ENCODE measurements around the gene RABL2B.

The RABL2B gene

GRCh38 chr22:50737728-50738648 lies 45.4 kb downstream of the RABL2B start, which contains the start of gene ACR:
TSS of gene ACR (plus strand) at chr22:50738204. CDS start at chr22:50738236, 32 bp downstream.
- DNase-seq: no peak

DNA sequence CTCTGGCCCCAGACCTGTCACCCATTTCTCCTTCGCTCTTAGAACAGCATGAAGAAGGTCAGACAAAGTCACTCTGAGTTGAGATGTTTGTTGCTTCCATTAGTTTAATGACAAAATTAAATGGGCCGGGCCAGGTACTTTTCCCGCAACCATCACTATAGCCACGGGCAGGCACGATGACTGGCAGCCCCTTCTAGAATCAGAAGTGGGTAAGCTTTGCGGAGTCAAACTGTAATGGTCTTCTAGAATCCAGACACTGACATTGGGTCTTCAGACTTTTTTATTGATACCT lies 47.8 kb downstream of the RABL2B start:
- no peak for DNase-seq

DNA sequence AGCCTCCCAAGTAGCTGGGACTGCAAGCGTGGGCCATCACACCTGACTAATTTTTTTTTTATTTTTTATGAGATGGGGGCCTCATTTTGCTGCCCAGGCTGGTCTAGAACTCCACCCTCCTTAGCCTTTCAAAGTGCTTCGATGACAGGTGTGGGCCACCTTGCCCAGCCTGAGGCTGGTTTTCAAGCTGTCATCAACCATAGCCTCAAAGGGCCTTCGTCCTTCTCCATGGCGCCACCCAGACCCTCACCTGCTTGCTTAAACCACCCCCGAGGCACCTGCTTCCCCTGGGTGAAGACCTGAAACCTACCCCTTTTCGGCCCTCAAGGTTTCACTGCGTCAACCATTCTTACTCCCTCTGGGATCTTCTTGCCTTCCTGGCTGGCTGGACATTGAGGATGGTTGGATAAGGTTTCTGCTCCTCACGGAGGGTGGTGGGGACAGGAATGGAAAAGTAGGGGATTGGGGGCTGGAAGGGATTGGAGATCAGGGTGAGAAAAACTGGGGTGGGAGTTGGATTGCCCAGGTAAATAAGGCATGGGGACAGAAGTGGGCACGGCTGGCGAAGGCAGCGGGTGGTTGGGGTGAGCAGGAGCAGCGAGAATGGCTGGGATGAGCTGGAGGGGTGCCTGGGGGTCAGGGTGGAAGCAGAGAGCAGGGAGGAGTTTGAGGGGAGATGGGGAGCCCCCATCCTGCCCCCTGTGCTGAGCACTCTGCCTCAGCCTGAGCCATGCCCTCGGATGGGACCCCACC lies 48.3 kb downstream of the RABL2B start:
- DNase-seq: no peak

DNA sequence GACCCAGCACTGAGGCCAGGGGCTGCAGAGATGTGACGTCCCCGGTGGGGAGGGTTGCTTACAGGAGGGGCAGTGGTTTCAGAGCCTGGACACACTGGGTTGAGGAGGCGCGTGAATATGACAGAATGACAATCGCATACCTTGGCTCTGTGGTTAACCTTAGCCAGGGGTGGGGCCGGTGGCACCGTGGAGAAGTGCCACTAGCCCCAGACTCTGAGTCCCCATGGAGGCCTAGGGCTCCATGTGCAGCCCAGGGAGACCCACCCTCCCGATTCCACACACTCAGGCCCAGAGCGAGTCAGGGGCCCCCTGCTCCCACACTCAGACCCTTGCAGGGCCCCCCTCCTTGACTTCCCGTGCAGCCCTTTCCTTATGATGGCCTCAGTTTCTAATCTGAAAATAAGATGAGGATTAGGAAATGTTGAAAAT lies 49.1 kb downstream of the RABL2B start:
- no peak for DNase-seq

GRCh38 chr22:50733521-50734342 lies 49.7 kb downstream of the RABL2B start:
- peak; percentile 39 for DNase-seq

- no peak for DNase-seq
Observed at GRCh38 chr22:50732681-50733080, 50.8 kb downstream of the RABL2B start.

DNA sequence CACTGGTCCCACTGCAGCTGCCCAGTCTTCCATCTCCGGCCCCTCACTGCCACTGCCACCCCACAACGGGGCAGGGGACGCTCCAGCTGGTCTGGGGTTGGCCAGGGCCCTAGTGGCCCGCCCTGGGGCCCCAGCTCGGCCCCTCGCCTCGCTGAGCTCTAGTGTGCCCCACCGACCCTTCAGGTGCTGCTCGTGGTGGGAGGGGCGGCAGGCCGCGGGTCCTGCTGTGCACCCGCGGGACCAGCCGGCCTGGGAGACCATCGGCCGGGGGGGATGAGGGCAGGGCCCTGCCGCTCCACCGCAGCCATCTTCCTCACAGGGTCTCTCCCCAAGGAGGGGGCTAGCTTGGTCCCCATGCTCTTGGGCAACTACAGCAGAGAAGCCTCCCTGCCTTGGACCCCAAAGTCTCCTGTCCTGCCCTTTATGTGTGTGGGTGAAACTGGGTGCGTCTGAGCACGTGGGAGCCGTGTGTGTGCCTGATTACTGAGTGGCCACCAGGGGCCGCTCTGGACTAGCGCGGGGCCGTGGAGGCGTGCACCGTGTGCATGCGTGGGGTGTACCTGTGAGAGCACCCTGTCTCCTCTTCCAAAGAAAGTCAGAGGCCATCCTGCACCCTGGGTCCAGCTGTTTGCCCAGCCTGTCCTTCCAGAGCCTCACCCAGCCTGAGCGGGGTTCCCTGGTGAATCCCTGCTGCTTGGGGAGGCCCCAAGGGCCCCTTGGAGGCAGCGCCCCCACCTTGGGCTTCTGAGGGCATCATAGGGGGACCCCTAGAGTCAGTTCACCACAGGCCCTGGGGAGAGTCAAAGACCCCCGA lies 51.4 kb downstream of the RABL2B start:
- peak; percentile 29 for DNase-seq

- no peak for DNase-seq
Observed at GRCh38 chr22:50730941-50731661, 52.3 kb downstream of the RABL2B start.

- no peak for DNase-seq
Observed at GRCh38 chr22:50730013-50730891, 53.2 kb downstream of the RABL2B start.

DNA sequence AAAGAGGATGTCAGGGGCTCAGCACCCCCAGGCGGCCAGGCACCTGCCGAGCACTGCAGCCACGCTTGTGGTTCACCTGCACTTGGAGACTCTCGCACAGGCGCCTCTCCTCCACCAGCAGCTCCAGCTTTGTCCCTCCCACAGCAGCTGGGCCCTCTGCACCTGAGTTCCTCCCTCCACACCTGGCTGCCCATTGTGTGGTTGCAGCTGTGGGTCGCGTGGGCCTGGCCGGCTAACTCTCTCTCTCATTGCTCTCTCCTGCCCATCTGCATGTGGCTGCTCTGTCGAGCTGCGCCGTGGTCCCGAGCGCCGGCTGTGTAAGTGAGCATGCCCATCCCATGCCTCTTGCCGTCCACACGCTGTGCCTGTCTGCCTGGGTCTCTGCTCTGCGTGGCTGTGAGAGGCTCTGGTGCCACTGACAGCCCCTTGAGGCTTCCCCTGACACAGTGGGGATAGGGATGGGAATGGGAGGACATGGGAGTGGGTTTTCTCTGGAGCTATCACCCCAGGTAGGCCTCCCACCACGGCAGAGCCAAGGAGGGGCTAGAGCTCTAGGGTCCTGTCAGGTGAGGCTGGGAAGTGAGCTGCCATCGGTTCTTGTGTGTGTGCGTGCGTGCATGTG lies 53.9 kb downstream of the RABL2B start:
- DNase-seq: no peak

DNA sequence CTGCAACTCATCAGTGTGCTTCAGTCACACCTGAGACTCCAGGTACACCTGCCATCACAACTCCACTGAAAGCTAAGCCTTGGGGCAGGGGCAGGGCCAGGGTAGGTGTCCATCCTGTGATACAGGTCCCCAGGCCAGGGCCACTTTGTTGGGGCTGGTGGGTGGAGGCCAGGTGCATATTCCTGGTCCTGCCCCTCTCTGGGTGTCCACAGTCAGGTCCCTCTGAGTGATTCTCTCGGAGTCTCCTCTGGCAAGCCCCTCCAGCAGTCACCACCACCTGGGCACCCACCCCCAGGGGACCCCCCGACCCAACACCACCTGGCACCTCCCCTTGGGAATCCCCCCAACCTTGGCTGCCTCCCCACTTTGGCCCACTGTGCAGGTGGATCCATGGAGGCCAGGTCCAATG lies 54.9 kb downstream of the RABL2B start:
- no peak for DNase-seq

DNA sequence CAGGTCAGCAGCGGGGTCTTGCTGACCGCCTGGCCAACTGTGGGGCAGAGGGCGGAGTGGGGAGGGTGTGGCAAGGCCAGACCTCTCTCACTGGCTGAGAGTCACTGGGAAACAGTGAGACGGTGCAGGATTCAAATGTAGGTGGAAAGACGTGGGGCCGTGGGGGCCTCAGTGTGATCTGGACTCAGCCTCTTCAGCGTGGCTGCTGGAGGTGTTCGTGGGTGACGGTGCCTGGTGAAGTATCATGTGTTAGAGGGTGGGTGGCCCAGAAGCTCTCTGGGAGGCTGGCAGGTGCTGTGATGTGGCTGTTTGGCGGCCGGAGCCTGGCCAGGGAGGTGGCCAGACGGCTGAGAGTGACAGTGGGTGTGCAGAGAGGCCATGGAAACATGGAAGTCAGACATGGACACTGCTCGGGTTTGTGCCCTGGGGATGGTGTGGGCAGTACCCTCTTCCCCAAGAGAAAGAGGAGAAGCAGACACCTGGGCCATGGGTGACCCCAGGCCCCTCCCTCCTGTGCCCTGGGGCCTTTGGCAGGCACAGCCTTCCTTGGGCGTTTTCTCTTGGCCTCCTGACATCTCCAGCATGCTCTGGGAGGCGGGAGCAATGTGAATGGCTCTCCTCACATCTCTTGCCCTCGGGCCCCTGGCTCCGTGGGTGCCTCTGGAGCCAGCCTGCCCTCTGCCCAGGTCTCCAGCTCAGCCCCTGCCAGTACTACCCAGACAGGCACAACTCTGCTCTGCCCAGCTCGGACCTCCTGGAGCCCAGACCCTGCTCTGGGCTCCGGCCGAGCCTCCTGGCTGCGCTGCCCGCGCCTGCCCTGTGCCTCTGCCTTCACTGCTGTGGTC lies 55.5 kb downstream of the RABL2B start:
- DNase-seq: no peak

DNA sequence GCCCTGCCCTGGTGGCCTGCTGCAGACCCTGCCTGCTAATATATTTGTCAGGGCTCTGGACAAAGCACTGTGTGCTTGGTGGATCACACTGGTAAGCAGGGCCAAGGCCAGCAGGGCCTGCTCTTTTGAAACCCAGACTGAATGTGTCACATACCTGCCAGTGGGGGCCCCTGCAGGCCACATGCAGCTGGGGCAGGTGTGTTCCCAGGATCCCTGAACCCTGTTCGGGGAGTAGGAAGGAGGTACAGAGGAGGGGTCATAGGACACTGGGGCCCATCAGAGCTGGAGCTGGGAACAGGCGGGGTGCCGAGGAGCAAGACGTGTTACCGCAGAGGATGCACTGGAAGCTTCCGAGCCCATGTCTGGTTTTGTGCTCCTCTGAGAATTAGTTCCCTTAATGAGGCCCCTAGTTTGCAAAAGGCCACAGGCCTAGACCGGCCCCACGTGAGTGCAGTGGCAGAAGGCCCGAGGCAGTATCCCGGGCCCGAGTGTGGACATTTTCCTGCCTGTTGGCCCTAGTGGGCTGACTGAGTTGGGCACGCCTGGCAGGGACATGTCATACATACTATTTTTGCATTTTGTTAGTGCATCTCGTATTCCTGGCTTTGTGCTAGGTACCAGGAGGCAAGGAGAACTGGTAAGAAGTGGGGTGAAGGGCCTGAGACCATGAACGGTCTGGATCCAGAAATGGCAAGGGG lies 56.6 kb downstream of the RABL2B start:
- no peak for DNase-seq

DNA sequence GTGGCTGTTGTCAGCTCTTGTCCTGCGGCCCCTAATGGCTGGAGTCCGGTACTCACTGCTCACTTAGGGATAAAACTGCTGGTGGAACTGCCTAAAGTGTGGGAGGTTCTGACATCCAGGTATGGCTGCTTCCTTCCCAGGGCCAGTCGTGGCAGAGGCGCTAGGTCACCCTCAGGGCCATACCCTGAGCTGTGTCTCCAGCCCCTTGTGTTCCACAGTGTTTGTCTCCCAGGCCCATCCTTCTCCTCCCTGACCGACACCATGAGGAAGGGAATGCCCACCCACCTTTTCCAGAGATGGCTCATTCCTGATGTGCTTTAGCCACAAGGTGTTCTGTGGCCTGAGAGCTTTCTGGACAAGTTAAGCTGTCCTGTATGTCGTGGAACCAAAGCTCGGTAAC lies 57.8 kb downstream of the RABL2B start:
- no peak for DNase-seq

- no peak for DNase-seq
Observed at GRCh38 chr22:50724616-50725015, 58.8 kb downstream of the RABL2B start.

DNA sequence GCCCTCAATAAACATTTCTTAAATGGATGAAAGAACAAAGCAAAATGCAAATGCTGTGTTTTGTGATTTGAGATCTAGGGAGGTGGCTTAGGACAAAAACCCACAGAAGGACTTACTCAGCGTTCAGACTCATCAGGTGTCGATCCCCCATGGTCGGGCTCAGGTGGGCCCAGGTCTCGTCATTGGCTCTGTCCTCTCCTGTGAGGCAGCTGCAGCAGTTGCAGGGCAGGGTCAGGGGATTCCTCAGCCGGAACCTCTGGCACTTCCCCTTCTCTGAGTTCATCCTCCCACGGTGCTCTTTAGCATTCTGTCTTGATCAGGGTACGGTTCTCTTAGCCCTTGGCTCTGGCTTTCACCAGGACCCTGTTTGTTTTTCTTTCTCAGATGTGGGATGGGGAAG lies 59.4 kb downstream of the RABL2B start:
- DNase-seq: no peak

DNA sequence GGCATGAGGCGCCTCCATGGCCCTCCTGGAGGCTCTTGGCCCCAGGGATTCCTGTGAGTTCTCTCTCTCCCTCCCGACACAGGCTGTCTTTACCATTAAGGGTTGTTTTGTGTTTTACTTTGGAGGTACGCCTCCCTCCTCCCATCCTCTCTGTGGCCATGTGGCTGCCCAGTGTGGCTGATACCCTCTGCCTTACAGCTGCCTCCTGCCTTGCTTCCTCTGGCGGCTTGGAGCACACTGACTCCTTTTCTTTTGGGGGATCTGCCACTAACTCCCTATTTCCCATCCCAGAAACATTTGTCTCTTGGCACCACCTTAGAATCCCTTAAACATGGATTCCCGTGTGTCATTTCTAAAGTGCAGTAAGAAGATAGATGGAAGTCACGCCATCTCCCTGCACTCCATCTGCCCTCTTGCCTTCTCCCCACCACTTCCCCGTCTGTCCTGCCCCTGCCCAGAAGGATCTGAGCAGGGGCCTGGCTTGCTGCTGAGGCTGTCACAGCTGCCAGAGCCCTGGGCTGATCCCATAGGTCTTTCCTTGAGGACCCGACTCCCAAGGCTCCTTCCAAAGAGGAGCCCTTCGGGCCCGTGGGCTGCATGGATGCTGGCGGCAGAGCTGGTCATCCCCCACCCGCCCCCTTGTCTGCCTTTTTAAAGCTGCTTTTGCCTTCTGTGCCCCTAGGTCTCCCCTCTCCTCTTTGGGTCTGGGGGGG lies 60.6 kb downstream of the RABL2B start:
- no peak for DNase-seq

All from fibroblast of upper back skin (primary cell).